Endothelial cell of umbilical vein (primary cell): Measurements from ENCODE around the gene TCF7L2. TPM values are rescaled to one million over a fixed set of nuclear protein-coding genes. Genes with fewer than 3 reads are reported as not detected.

Source experiments
- BruUV-seq: library from RNA; stranded (reverse); fragments of 400-500 nt; replicated peaks from 2 replicates; lab custom pipeline; 2021; lab: Mats Ljungman, UMichigan
- CTCF ChIA-PET: fragments of 300-600, 350-600 bp; sonication (Branson Sonifier 250); formaldehyde crosslinking; loops from one replicate; lab custom pipeline; 2021; ENCODE audit warnings: antibody characterized with exemption, inconsistent platforms; lab: Charles Lee
- POLR2A ChIA-PET: fragments of 300-600, 350-600 bp; sonication (Branson Sonifier 250); formaldehyde crosslinking; loops from one replicate; lab custom pipeline; 2021; ENCODE audit warnings: antibody characterized with exemption, inconsistent platforms; lab: Charles Lee
- DNase-seq: peaks from one replicate; pipeline ENCODE4 v3.0.0-alpha.2; 2011; ENCODE audit warnings: low read depth, low spot score
- FAIRE-seq: peaks from 2 replicates; lab custom pipeline; 2011; peaks lifted over from hg19 to GRCh38; lab: Jason Lieb, UNC
- H2AFZ ChIP-seq: 2 replicates; pipeline ENCODE4 v1.6.0; 2012; ENCODE audit warnings: low read depth, low read length, control low read depth, inconsistent platforms
- H3K27ac ChIP-seq: 2 replicates; pipeline ENCODE4 v1.5.1; 2011; ENCODE audit warnings: low read depth, mild to moderate bottlenecking, control low read depth, low read length, moderate library complexity; ENCODE audit not compliant: insufficient read depth
- H3K27me3 ChIP-seq, 2 experiments: 2 replicates each; pipeline versions ENCODE4 v1.6.0 to v1.6.1; 2011; ENCODE audit warnings: low read length in 2 of 2, mixed read lengths in 1 of 2; ENCODE audit not compliant: control insufficient read depth in 2 of 2, insufficient read depth in 2 of 2
- H3K36me3 ChIP-seq, 2 experiments: 2 replicates in 1 of 2; 3 replicates in 1 of 2; pipeline ENCODE4 v1.5.1; 2011; ENCODE audit warnings: low read length in 2 of 2, mild to moderate bottlenecking in 1 of 2, moderate library complexity in 1 of 2; ENCODE audit not compliant: control insufficient read depth in 2 of 2, insufficient read depth in 2 of 2; ENCODE audit errors: extremely low read depth in 1 of 2
- H3K4me1 ChIP-seq: 3 replicates; pipeline ENCODE4 v1.5.1; 2011; ENCODE audit warnings: mild to moderate bottlenecking, low read length; ENCODE audit not compliant: control insufficient read depth, insufficient read depth; ENCODE audit errors: extremely low read depth
- H3K4me2 ChIP-seq: 2 replicates; pipeline ENCODE4 v1.6.1; 2011; ENCODE audit warnings: low read length, control low read depth, mixed read lengths; ENCODE audit not compliant: insufficient read depth
- H3K4me3 ChIP-seq, 3 experiments: fragments of 200-600 bp in 1 of 3; sonication (generic), shearing (Covaris generic) in 1 of 3; replicated peaks in 1 of 3; 2 replicates each; pipeline ENCODE4 v1.5.1; 2011 to 2016; ENCODE audit warnings: control low read depth in 3 of 3, low read length in 3 of 3, mild to moderate bottlenecking in 2 of 3, inconsistent platforms in 1 of 3, low read depth in 1 of 3, moderate library complexity in 1 of 3; ENCODE audit not compliant: insufficient read depth in 1 of 3
- H3K79me2 ChIP-seq: 2 replicates; pipeline ENCODE4 v1.6.0; 2012; ENCODE audit warnings: low read length, inconsistent platforms; ENCODE audit not compliant: control insufficient read depth, insufficient read depth
- H3K9ac ChIP-seq: replicated peaks from 2 replicates; pipeline ENCODE3; 2011; ENCODE audit warnings: low read length, control low read depth; ENCODE audit not compliant: insufficient read depth; ENCODE audit errors: extremely low read depth
- H3K9me1 ChIP-seq: replicated peaks from 3 replicates; pipeline ENCODE4 v1.6.0; 2011; ENCODE audit warnings: mild to moderate bottlenecking, low read length; ENCODE audit not compliant: control insufficient read depth, insufficient read depth; ENCODE audit errors: extremely low read depth
- H3K9me3 ChIP-seq: replicated peaks from 2 replicates; pipeline ENCODE4 v1.5.1; 2012; ENCODE audit warnings: low read length, inconsistent platforms; ENCODE audit not compliant: control insufficient read depth, insufficient read depth
- H4K20me1 ChIP-seq: replicated peaks from 2 replicates; pipeline ENCODE3; 2011; ENCODE audit warnings: mild to moderate bottlenecking, low read length; ENCODE audit not compliant: control insufficient read depth, insufficient read depth; ENCODE audit errors: extremely low read depth
- CTCF ChIP-seq, 2 donors: IDR thresholded peaks; 1 replicate in 1 of 2; 2 replicates in 1 of 2; pipeline ENCODE4 v1.5.1; 2011; ENCODE audit warnings: low read length in 2 of 2, mild to moderate bottlenecking in 2 of 2, moderate library complexity in 2 of 2, control low read depth in 1 of 2, inconsistent platforms in 1 of 2, low read depth in 1 of 2; ENCODE audit not compliant: insufficient read depth in 1 of 2; ENCODE audit errors: extremely low read depth in 1 of 2
- EZH2 ChIP-seq: IDR thresholded peaks from 2 replicates; pipeline ENCODE4 v1.6.1; 2012; ENCODE audit warnings: borderline replicate concordance, low read depth, mild to moderate bottlenecking, moderate library complexity, low read length, inconsistent platforms; ENCODE audit not compliant: severe bottlenecking
- FOS ChIP-seq: IDR thresholded peaks from 2 replicates; pipeline ENCODE4 v1.6.1; 2011; ENCODE audit warnings: mild to moderate bottlenecking, low read length, moderate library complexity, borderline replicate concordance; ENCODE audit not compliant: insufficient read depth
- GATA2 ChIP-seq: IDR thresholded peaks from 2 replicates; pipeline ENCODE4 v1.7.0; 2011; ENCODE audit warnings: low read depth, mild to moderate bottlenecking, moderate library complexity, mixed read lengths, low read length; ENCODE audit not compliant: insufficient read length, insufficient read depth
- JUN ChIP-seq: IDR thresholded peaks from 2 replicates; pipeline ENCODE4 v1.6.1; 2011; ENCODE audit warnings: borderline replicate concordance, low read depth; ENCODE audit not compliant: insufficient read length, insufficient read depth
- MYC ChIP-seq: IDR thresholded peaks from one replicate; pipeline ENCODE4 v1.6.1; 2011; ENCODE audit warnings: mild to moderate bottlenecking, low read depth, low read length
- POLR2A ChIP-seq: IDR thresholded peaks from 2 replicates; pipeline ENCODE4 v1.6.1; 2012; ENCODE audit warnings: low read depth, mild to moderate bottlenecking, control low read depth, low read length
- POLR2AphosphoS5 ChIP-seq: IDR thresholded peaks from 2 replicates; pipeline ENCODE4 v1.6.1; 2012; ENCODE audit warnings: low read depth, mild to moderate bottlenecking, control low read depth, low read length, moderate library complexity; ENCODE audit not compliant: insufficient read depth
- dilution Hi-C: fragments of 300-500 bp; cut with MboI; formaldehyde crosslinking; loops from one replicate; pipeline ENCODE4 v1.15.0; 2019; ENCODE audit warnings: low sequenced_read_pairs; ENCODE audit not compliant: extremely low pct_ligation_motif_present
- intact Hi-C: fragments of 100-400 bp; cut with micrococcal nuclease; formaldehyde crosslinking; loops from one replicate; pipeline ENCODE4 v1.10.0; 2022
- polyA plus RNA-seq, 4 experiments: library from polyadenylated mRNA; depleted of rRNA in 3 of 4; stranded (reverse) in 3 of 4; unstranded in 1 of 4; fragments of >200 nt; gene quantifications; 2 replicates each; pipeline versions ENCODE4 v1.2.1 to v1.2.3, GENCODE V29; 2011 to 2012; ENCODE audit warnings: missing spikeins in 1 of 4
- total RNA-seq: library from RNA; stranded (reverse); gene quantifications from 2 replicates; pipeline ENCODE4 v1.2.3, GENCODE V29; 2021
- TF ChIP-seq, protein P1 (sequence below): IDR thresholded peaks from 2 replicates; pipeline ENCODE4 v1.6.1; 2011; ENCODE audit not compliant: insufficient read depth, insufficient read length

The TCF7L2 gene
- total and polyA plus RNA-seq, 2 donors (not counting 3 experiments of a cell fraction or from before 2014, with no cell fraction given) = 9.9 to 21.8 TPM

GRCh38 chr10:112915590-112916572, 34.2 kb upstream of the TCF7L2 start:
- no peak for TF ChIP-seq JUN
- no peak for TF ChIP-seq GATA2
- TF ChIP-seq EZH2 = no peak
- TF ChIP-seq, protein P1, sequence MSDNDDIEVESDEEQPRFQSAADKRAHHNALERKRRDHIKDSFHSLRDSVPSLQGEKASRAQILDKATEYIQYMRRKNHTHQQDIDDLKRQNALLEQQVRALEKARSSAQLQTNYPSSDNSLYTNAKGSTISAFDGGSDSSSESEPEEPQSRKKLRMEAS = no peak
- TF ChIP-seq FOS = no peak
- TF ChIP-seq MYC = no peak
- no peak for TF ChIP-seq POLR2AphosphoS5
- TF ChIP-seq CTCF (IDR thresholded peaks at IDR 0.05; ENCODE audit: extremely low read depth in 1 of 2, insufficient read depth in 1 of 2, low read depth in 1 of 2, low read length in 2 of 2) = no peak
- no peak for TF ChIP-seq POLR2A
- H2AFZ ChIP-seq = no peak overlapping the region
- H3K79me2 ChIP-seq = no peaks in the 10 kb centered on the region
- H3K36me3 ChIP-seq = no peaks in the 10 kb centered on the region
- FAIRE-seq = no peak
- ChIA-PET POLR2A (no interaction called here), CTCF (interaction anchor here (1.4 to 1.9 kb wide), 2 partner anchors 12 to 469 kb away, joined by 4 to 6 read pairs; no protein-coding TSS in a partner anchor)
- intact Hi-C loops = no loop called here
- no peak for DNase-seq
- no peaks in the 10 kb centered on the region for H3K9me1 ChIP-seq
- no peak overlapping the region for H3K4me2 ChIP-seq
- H3K9me3 ChIP-seq = no peaks in the 10 kb centered on the region
- H3K9ac ChIP-seq = no peak overlapping the region
- H3K27me3 ChIP-seq = no peaks in the 10 kb centered on the region
- H3K27ac ChIP-seq = no peak overlapping the region
- no TSS peak for BruUV-seq
- no peaks in the 10 kb centered on the region for H4K20me1 ChIP-seq
- peaks cover 20% of the 10 kb centered on the region for H3K4me1 ChIP-seq
- H3K4me3 ChIP-seq = no peak overlapping the region
- dilution Hi-C loops = no loop called here
